SJSA1 (cell line): ENCODE measurements around the gene TRIM28. TPM values are rescaled to one million over a fixed set of nuclear protein-coding genes. Genes with fewer than 3 reads are reported as not detected.
"Not testable (repeated sequence)": the region's sequence is repeated elsewhere in the genome, so short reads cannot be mapped to it uniquely, and the experiment has no call there.

Experiments used
- DNase-seq, 2 experiments: peaks; one replicate each; pipeline ENCODE4 v3.0.0-alpha.2; 2015 to 2020; ENCODE audit warnings: low spot score in 2 of 2, low read depth in 1 of 2
- H3K27ac ChIP-seq: fragments of 250-450 bp; sonication (Bioruptor Pico); 2 replicates; pipeline ENCODE4 v1.5.1; 2020; ENCODE audit warnings: mild to moderate bottlenecking, moderate library complexity
- H3K27me3 ChIP-seq: fragments of 250-450 bp; sonication (Bioruptor Pico); replicated peaks from 2 replicates; pipeline ENCODE4 v1.5.1; 2020; ENCODE audit warnings: mild to moderate bottlenecking, moderate library complexity
- H3K36me3 ChIP-seq: fragments of 250-450 bp; sonication (Bioruptor Pico); 2 replicates; pipeline ENCODE4 v1.5.1; 2020; ENCODE audit warnings: mild to moderate bottlenecking
- H3K4me1 ChIP-seq: fragments of 250-450 bp; sonication (Bioruptor Pico); replicated peaks from 2 replicates; pipeline ENCODE4 v1.6.1; 2021; ENCODE audit warnings: mild to moderate bottlenecking
- H3K4me3 ChIP-seq: fragments of 250-450 bp; sonication (Bioruptor Pico); 2 replicates; pipeline ENCODE4 v1.5.1; 2020; ENCODE audit warnings: mild to moderate bottlenecking
- H3K9me3 ChIP-seq: fragments of 250-450 bp; sonication (Bioruptor Pico); replicated peaks from 2 replicates; pipeline ENCODE4 v1.5.1; 2020; ENCODE audit warnings: mild to moderate bottlenecking
- total RNA-seq: library from RNA; depleted of rRNA; stranded (reverse); fragments of >200 nt; shearing (Covaris generic); gene quantifications from 2 replicates; pipeline ENCODE4 v1.2.3, GENCODE V29; 2014

Gene TRIM28
- total RNA-seq, 1 experiment from 2014 or later: 432 TPM

DNA sequence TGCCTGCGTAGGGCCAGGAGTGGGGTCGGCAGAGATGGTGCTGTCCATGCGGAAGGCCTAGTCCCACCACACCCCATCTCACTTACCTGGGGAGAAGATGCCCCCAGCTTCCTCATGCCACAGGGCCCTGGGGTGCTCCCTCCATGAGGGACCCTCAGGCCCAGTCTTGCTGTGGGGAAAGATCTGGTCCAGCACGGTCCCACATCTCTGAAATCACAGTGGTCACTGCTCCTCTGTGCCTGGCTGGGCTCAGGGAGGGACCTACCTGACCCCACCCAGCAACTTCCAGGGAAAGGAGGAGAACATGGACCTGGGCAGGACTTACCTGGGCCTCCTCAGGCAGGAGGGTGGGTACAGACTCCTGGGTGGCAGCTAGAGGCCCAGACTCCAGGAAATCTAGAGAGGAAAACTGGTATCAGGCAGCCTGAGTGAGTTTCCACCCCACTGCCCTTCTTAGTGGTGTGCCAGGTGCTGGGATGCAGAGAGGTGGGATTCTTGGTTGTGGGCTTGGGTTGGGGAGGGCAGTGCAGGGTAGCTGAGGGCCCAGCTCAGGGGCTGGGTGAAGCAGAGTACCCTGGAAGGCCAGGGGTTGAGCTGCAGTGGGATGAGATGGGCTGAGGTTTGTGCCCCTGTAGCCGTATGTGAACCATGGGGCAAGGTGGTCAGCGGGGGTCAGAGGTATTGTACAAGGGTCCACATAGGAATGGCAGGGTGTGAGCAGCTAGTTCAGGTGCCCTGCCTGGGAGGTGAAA lies 25.5 kb downstream of the TRIM28 start:
- no peak overlapping the region for H3K27ac ChIP-seq
- H3K36me3 ChIP-seq: peaks cover 8% of the 10 kb centered on the region
- H3K4me3 ChIP-seq: no peak overlapping the region
- H3K9me3 ChIP-seq: no peaks in the 10 kb centered on the region
- DNase-seq: no peak
- H3K27me3 ChIP-seq: no peaks in the 10 kb centered on the region
- H3K4me1 ChIP-seq: peaks cover 10% of the 10 kb centered on the region

- Histone ChIP-seq H3K4me1 (peaks cover 15% of the 10 kb centered on the region), H3K4me3 (no peak overlapping the region), H3K36me3 (peaks cover 5% of the 10 kb centered on the region), H3K27me3 (no peaks in the 10 kb centered on the region), H3K27ac (no peak overlapping the region), H3K9me3 (no peaks in the 10 kb centered on the region)
- peak in 1 of 2 experiments; percentile 41 for DNase-seq
These were observed 26.2 kb downstream of the TRIM28 start for GRCh38 chr19:58569943-58570670.

DNA sequence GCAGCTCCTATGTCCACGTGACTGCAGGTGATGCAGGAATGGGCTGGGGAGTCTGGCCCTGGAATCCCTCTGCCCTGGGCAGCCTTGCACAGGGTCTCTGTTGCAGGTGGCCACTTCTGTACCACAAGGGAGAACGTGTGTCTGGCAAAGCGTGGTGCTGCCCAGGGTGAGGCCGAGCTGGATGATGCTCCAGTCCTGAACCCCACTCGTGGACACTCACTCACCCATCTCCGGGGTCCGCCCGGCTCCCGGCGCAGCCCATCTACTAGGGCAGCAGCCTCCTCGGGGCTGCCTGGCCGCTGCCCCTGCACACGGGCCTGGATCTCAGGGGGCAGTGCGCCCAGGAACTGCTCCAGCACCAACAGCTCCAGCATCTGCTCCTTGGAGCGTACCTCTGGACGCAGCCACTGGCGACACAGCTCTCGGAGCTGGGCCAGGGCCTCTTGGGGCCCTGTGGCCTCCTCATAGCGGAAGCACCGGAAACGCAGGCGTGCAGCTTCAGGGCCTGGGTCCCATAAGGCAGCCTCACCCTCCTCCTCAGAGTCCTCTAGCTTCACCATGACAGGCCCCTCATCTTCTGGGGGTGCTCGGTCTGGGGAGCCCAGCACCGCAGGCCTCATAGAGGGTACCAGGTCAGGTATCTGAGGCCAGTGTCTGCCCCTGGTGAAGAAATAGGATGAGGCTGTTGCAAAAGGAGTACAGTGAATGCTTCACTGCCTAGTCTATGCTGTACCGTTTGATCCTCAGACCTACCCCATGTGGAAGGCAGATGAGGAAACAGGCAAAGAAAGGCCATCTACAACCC lies 27.1 kb downstream of the TRIM28 start:
- DNase-seq: peak in 1 of 2 experiments; percentile 28

DNA sequence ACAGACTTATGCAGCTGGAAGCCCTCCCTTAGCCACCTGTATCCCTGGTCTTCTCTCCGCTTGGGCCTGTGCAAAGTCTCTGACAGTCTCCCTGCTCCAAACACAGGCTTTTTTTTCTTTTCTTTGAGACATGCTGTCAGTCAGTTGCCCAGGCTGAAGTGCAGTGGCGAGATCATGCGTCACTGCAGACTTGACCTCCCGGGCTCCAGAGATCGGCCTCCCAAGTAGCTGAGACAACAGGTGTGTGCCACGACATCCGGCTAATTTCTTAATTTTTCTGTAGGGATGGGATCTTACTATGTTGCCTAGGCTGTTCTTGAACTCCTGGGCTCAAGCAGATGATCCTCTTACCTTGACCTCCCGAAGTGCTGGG lies 27.7 kb downstream of the TRIM28 start:
- Histone ChIP-seq H3K4me3 (no peak overlapping the region), H3K27me3 (no peaks in the 10 kb centered on the region), H3K36me3 (peaks cover 5% of the 10 kb centered on the region), H3K9me3 (no peaks in the 10 kb centered on the region), H3K27ac (no peak overlapping the region), H3K4me1 (peaks cover 15% of the 10 kb centered on the region)
- DNase-seq: no peak

More for the DNA sequence above, 27.1 kb downstream of the TRIM28 start:
- H3K27me3 ChIP-seq: no peaks in the 10 kb centered on the region
- H3K9me3 ChIP-seq: no peaks in the 10 kb centered on the region
- no peak overlapping the region for H3K4me3 ChIP-seq
- H3K4me1 ChIP-seq: peaks cover 15% of the 10 kb centered on the region
- peaks cover 5% of the 10 kb centered on the region for H3K36me3 ChIP-seq
- H3K27ac ChIP-seq: no peak overlapping the region

DNA sequence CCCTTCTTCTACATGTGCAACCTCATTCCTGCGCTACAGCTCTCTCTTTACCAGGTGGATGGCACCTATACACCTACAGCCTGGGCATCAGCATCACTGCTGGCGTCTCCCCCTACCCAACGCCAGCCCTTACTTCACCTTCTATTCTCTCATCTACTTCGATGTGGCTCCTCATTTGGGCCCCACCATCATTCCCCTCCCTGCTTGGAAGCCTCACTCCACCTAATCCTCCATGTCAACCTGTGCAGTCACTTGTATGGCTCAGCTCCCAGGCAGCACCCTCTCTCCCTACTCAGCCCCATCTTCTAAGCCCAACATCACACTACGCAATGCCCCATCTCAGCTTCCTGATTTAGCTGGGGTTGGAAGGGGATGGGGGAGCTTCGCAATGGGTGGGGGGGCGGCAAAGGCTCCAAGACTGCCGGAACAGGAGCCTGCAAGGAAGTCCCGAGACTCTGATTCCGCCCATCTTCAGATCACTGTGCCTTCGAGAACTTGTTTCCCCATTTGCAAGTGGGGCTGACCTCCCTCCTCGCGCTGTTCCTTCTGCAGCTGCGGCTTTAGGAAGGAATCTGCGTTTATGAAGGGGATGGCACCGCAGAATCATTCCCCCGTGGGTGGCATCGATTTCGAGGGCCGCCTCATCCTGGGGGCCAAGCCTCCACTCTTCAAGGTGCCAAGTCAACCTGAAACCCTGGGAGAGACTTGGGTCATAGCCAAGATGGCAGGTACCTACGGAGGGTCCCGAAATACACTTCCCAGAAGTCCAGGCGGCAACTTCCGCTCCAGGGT lies 28.4 kb downstream of the TRIM28 start:
- no peaks in the 10 kb centered on the region for H3K9me3 ChIP-seq
- peak overlapping the region; percentile 86 for H3K27ac ChIP-seq
- peaks cover 5% of the 10 kb centered on the region for H3K36me3 ChIP-seq
- peaks cover 15% of the 10 kb centered on the region for H3K4me1 ChIP-seq
- H3K27me3 ChIP-seq: no peaks in the 10 kb centered on the region
- peak in 1 of 2 experiments; percentile 30 for DNase-seq
- H3K4me3 ChIP-seq: peak overlapping the region; percentile 55

GRCh38 chr19:58572818-58573657 lies 29.2 kb downstream of the TRIM28 start, which contains the start of gene MZF1:
Gene MZF1, minus strand, starts transcription at chr19:58573335. Its CDS starts 1,946 bp downstream, at chr19:58571389.
- Histone ChIP-seq H3K4me1 (peaks cover 15% of the 10 kb centered on the region), H3K9me3 (no peaks in the 10 kb centered on the region), H3K36me3 (peaks cover 5% of the 10 kb centered on the region), H3K27ac (peak within 1 kb of the TSS; percentile 86), H3K4me3 (peak within 1 kb of the TSS; percentile 55), H3K27me3 (no peaks in the 10 kb centered on the region)
- DNase-seq: peak; percentile 100

DNA sequence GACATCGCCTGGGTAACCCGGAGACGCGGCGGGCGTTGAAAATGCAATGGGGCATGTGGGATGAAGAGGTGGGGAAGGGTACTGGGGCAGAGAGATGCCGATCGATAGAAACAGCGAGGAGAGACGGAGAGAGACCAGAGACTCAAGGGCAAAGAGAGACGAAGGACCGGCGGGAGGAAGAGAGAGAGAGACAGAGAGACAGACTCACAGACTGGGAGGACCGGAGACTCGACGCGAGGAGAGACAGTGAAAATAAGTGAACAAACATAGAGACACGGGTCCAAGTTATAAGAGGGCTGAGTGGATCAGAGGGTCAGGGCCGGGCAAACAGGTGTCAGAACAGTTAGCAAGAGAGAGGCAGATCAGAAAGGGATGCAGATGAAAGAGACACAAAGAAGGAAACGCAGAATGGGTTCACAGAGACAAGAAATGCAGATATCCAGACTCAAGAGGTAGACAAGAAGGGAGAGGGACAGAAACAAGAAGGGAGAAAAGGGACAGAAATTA lies 29.8 kb downstream of the TRIM28 start:
- no peak for DNase-seq
- H3K4me3 ChIP-seq: peak overlapping the region; percentile 55
- H3K9me3 ChIP-seq: no peaks in the 10 kb centered on the region
- peaks cover 15% of the 10 kb centered on the region for H3K4me1 ChIP-seq
- peak overlapping the region; percentile 86 for H3K27ac ChIP-seq
- peaks cover 5% of the 10 kb centered on the region for H3K36me3 ChIP-seq
- H3K27me3 ChIP-seq: no peaks in the 10 kb centered on the region

DNA sequence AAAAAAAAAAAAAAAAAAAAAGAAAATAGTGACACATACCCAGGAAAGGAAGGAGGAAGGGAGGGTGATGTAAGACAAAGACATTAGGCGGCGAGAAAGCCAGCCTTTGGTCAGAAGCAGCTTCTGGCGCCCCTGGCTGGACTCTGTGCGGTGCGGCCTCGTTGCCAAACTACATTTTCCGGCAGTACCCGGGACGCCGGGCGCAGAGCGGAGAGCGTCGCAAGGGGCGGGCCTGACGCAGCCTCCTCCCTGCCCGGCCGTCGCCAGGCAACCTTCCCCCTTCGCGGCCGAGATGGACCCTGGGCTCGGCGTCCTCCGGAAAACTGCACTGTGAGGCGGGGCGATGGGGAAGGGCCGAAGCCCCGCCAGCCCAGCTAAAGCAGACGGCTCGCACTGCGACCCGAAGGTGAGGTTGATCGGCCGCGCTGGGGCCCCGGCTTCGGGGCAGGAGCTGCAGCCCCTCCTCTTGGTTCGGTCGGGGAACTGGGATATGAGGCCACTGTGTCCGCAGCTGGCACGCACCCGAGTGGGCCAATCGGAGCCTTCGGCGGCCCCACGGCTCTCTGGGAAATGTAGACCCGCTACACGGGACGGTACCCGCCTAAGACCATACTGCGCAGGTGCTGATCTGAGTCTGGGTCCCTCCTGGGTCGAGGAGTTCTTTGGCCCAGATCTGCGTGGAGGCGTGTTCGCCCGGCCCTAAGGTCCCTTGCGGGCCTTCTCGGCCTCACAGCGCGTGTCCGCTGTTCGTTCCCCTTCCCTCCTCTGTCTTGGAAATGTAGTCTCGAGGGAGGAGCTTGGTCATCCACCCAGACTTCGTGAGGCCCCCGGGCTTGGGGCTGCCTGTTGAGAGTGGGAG lies 31.5 kb downstream of the TRIM28 start:
- Histone ChIP-seq H3K4me3 (peak overlapping the region; percentile 63), H3K36me3 (no peaks in the 10 kb centered on the region; the same call in 1 of the 2 replicates), H3K27ac (peak overlapping the region; percentile 92), H3K4me1 (peaks cover 15% of the 10 kb centered on the region), H3K27me3 (no peaks in the 10 kb centered on the region), H3K9me3 (no peaks in the 10 kb centered on the region)
- DNase-seq: peak; percentile 90 to 99

DNA sequence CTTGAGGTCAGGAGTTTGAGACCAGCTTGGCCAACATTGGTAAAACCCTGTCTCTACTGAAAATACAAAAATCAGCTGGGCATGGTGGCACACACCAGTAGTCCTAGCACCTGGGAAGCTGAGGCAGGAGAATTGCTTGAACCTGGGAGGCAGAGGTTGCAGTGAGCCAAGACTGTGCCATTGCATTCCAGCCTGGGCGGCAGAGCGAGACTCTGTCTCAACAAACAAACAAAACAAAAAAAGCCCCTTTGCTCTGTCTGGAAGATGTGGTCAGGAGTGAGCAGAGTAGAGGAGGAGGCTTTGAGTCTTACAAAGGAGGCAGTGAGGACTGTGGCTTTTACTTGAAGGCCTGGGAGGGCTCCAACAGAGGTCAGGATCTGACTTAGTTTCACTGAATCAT lies 33.7 kb downstream of the TRIM28 start:
- not testable (repeated sequence) for H3K27me3 ChIP-seq, H3K4me3 ChIP-seq, H3K27ac ChIP-seq, H3K9me3 ChIP-seq, H3K36me3 ChIP-seq
- H3K4me1 ChIP-seq: peaks cover 12% of the 10 kb centered on the region
- peak in 1 of 2 experiments; percentile 1 for DNase-seq

DNA sequence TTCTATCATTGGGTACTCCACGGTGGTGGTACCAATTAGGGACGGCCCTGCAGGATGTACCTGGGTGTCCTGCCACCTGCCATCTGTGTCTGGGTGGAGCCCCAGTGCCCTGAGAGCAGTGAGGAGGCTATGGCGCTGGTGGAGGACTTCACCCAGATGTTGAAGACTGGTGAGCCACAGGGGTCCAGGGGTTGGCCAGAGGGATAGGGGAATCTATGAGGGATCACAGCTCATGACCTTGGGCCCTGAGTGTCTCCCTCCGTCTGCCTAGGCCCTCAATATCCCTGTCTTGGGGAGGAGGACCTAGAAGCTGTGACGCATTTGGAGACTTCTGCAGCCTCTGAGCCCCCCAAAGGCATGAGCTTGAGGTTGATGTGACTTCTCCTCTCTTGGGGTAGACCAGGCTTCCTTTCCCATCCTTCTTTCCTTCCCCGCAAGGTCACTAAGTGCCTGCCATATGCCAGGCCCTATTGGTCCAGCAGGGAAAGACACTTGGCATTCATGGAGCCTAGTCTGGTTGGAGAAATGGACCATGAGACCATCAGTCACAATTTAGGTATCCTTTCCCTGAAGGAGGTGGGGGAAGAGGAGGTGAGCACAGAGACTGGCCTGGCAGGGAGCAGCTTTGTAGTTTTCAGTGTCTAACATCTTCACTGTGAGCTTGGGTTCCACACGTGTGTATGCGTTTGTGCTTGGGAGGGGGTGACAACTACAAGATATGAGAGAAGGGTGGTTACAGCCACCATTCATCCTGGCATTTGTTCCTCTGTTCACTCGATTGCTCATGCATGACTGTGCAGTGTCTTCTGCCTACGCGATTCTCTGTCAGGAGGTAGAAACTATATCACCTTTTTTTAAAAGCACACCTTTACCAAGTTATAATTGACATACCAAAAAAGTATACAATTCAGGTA lies 34.4 kb downstream of the TRIM28 start:
- H3K4me1 ChIP-seq: peaks cover 12% of the 10 kb centered on the region
- peak in 1 of 2 experiments; percentile 17 for DNase-seq
- H3K9me3 ChIP-seq: no peaks in the 10 kb centered on the region
- H3K4me3 ChIP-seq: no peak overlapping the region
- no peaks in the 10 kb centered on the region for H3K36me3 ChIP-seq
- no peaks in the 10 kb centered on the region for H3K27me3 ChIP-seq
- H3K27ac ChIP-seq: no peak overlapping the region
